ENCODE results near the gene KIZ. TPM values are rescaled to one million over a fixed set of nuclear protein-coding genes. Genes with fewer than 3 reads are reported as not detected.

KIZ gene
- total RNA-seq, 1 donor from 2014 or later, result 6.8 TPM

DNA sequence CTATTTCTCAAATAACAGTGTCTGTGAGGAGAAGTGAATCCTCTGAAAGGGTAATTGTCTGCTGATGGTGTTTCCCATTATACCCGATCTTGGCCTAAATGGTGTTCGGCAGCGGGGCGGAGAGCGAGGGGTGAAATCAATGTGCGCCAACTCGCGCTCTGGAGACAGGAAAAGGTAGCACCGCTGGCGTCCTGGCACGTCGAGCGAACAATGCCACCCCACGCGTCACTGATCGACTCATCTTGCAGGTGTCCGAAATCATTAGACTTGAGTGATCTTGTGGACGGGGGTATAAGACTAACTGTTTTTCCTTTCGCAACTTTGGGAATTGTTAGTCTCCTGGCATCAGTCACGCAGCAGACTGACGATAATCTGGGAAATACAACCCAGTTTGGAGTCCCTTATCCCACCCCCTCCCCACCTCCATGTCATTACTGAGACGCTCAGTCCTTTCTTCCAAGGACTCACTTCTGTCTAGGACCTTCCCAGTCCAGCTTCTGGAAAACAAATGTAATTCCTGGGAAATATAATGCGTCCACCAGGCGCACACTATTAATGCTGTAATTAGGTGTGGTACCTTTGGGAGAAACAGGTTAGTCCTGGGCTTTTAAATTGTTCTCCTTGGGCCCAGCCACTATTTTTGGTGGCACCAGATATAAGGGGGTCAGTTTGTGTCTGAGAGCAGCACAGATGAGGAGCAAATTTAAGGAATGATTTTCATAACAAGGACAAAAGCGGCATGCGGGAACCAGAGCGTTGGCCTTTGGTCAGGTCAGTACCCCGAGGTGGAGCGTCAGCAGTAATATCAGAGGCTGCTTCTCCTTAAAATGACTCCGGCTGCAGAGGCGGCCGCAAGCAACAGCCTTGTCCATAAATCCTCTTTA, 22.1 kb upstream of the KIZ start:
- DNase-seq (ENCODE audit: low spot score), result no peak
- ATAC-seq, result no peak

DNA sequence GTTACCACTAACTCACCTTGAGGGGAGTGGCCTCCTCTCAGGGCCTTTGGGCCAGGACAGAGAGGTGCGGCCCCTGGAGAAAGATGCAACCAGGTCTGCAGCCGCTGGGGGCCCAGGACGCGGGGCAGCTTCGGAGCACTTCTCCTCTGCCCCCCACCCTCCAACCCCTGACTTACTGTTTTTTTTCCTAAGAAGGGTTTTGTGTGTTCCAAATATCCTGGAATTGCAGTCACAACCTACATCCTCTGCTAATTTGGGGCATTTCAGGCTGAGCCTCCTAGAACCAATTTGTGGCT, 21.5 kb upstream of the KIZ start:
- no peak for ATAC-seq
- no peak for DNase-seq (ENCODE audit: low spot score)

DNA sequence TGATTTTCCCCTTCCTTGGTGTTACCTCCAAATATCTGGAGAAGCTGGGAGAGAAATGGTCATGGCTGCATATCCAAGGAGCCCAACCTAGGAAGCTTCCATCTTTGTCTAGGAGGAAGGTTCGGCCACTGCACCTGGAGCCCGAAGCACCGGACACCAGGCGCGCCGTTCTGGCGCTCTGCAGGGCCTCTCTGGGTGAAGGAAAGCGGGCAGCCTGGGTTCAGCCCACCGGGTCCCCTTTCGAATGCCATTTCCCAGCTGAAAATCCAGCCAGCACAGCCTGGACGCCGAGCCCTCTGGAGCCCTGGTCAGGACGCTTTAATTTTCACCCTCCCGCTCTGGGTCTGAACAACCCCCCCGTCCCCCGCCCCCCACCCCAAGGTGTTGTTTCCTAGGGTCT, 21.0 kb upstream of the KIZ start:
- no peak for DNase-seq (ENCODE audit: low spot score)
- ATAC-seq, result no peak

DNA sequence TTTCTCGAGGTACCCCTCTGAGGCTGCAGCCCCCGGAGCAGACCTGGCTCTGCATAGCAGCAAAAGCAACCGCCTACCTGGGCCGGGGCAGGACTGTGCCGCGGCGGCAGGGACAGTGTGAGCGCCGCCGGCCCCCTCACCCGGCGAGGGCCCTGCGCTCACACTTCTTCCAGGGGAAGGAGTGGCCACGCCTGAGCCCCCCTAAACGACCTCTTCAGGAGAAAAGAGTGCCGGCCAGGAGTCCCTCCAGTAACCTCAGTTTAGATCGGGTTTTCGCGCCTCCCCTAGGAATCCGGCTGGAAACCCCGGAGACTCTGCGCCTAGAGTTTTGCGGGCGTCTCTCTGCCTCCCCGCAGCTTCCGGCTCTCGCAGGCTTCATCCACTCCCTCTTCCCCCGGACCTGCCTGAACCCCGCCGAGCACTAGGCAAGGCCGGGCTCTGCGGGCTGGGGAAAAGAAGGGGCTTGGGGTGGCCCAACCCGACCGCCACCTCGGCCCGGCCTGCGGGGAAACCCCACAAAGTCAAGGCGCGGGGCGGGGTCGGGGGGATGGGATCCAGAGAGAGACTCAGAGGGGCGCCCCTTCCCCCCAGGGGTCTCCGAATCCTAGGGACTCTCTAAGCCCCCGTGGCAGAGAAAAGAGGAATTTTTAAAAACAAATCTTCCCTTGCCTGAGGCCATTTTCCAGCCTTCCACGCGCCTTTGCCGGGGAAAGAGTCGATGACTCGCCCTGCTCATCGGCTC, 20.3 kb upstream of the KIZ start:
- no peak for ATAC-seq
- DNase-seq (ENCODE audit: low spot score), result no peak

DNA sequence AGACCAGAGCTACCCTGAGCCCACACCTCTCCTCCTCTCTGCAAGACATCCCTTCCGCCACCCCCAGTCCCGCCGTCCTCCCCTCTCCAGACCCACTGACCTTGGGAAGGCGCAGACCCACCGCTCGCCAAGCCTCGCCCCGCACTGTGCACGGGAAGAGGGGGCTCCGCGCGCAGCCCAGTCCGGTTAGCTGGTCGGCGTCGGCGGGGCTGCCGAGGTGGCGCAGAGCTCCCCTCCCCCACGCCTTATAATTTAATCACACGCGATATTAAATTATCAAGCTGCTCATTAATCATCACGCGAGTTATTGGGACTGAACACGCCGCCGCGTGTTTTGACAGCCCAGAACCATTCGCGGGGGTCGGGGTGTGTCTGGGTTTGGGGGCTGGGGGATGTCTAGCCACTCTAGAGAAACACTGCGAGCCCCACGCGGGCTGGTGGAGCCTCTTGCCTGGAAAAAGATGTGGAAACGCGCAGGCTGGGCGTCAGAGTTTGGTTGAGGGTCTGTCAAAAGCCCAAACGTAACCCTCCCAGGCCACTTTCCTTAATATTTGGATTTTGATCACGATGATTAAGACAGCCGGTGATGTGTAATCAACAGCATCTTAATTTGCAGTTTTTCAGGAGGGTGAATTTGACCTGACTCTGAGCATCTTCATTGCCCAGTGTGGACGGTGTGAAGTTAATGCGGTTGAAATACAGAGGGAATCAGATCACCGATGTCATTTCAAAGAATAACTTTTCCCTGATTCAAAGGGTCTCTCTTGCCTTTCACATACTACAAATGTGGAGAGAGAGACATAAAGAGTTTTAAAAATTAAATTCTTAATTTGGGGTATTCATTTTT, 19.5 kb upstream of the KIZ start, which contains the start of gene LINC00237:
LINC00237 (minus strand) TSS at position 188 of the 847 bp plus-strand sequence.
- ATAC-seq, result no peak
- DNase-seq (ENCODE audit: low spot score), result no peak

DNA sequence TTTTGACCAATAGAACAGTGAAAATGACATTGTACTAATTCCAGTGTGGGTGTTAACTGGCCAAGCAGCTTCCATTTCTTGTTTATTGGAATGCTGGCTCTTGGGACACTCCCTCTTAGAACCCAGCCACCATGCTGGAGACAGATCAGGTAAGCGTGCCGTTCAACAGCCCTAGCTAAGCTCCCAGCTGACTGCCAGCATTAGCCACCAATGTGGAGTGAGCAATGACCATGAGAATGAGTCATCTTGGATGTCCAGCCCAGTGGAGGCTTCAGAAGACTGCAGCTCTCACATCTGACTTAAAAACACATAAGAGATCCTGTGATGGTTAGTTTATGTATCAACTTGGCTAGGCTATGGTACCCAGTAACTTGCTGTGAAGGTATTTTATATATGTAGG, 16.7 kb upstream of the KIZ start:
- DNase-seq (ENCODE audit: low spot score), result no peak
- ATAC-seq, result no peak

DNA sequence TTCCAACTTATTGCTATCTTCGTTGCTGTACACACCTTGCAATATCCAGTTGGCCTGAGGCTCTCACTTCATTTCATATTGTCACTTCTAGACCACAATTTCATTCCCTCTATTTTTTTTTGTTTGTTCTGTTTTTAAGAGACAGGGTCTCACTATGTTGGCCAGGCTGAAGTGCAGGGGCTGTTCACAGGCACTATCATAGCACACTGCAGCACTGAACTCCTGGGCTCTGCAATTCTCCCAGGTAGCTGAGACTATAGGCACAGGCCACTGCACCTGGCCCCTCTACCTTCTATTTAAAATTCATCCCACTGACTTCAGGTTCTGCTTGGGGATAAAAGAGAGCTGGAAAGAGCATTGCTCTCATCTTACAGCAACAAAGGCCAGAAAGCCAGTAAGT, 15.1 kb upstream of the KIZ start:
- ATAC-seq (no peak), DNase-seq (ENCODE audit: low spot score) (no peak)

DNA sequence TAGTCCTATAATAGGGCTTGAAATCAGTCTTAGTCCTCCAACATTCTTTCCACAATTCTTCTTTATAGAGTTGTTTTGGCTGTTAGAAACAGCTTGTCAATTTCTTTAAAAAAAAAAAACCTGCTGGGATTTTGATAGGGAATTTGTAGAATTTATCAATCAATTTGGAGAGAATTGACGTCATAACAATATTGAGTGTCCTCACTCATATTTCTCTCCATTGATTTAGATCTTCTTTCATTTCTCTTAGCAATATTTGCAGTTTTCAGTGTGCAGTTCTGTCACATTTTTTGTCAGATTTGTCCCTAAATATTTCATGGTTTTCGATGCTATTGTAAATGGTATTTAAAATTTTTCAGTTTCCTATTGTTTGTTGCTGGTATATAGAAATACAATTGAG, 14.5 kb upstream of the KIZ start:
- no peak for ATAC-seq
- DNase-seq (ENCODE audit: low spot score), result no peak

DNA sequence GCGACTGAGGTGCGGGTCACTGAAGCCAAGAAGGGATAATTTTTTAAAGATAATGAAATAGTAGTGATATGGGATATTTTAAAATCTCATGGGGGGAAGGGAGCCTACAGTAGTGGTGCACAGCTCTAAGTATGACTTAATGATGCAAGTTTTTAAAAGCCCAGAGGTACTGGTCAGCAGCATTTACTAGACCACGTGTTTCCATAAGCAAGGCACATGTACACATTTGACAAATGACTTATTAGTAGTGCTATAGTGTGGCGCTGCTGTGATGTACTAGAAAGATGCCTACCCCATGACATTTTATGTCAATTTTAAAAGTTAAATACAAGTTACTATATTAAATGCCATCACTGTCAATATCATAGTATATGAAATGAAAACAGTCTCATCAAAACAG, 12.2 kb upstream of the KIZ start:
- no peak for DNase-seq (ENCODE audit: low spot score)
- ATAC-seq, result no peak

DNA sequence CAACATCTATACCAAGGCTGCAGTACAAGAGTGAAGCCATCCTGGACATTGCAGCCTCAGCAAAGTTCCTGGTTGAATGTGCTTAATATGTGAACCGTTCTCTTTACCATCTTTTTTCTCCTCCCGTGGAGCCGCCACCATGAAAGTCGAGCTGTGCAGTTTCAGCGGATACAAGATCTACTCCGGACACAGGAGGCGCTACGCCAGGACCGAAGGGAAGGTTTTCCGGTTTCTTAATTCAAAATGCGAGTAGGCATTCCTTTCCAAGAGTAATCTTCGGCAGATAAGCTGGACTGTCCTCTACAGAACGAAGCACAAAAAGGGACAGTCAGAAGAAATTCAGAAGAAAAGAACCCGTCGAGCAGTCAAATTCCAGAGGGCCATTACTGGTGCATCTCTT, 11.3 kb upstream of the KIZ start:
- ATAC-seq, result no peak
- no peak for DNase-seq (ENCODE audit: low spot score)

DNA sequence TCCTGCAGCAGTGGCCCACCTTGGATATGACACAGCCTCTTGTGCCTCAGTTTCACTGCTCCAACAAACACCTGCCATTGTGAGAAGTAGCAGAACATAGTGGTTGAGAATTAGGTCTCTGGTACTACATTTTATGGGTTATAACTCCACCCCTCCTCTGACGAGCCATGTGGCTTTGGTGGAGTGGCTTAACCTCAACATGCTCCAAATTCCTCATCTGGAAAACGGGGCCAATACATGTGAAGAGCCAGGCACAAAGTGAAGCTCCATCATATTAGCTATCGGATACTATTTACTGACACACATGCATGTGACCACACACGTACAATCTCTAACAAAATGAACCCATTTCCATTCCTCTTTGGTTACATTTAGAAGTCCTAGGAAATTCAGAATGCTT, 8.4 kb upstream of the KIZ start:
- DNase-seq (ENCODE audit: low spot score), result no peak
- ATAC-seq, result no peak

DNA sequence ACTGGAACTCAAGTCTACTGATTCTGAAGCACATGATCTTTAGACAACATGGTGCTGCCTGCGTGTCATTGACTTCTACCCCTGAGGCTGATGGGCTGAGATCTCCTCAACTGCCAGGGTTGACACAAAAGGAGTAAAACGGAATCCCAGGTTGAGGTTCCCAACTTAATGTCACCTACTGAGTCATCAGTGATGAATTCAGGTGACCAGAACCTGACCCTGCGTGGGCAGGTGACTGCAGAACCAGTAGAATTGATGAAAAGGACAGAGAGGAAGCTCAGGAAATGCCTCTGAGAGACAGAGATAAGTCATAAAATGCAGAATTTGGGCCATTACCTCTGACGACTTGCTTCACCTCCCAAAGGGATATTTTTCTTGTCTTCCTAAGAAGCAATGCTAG, 7.7 kb upstream of the KIZ start:
- ATAC-seq (no peak), DNase-seq (ENCODE audit: low spot score) (no peak)

DNA sequence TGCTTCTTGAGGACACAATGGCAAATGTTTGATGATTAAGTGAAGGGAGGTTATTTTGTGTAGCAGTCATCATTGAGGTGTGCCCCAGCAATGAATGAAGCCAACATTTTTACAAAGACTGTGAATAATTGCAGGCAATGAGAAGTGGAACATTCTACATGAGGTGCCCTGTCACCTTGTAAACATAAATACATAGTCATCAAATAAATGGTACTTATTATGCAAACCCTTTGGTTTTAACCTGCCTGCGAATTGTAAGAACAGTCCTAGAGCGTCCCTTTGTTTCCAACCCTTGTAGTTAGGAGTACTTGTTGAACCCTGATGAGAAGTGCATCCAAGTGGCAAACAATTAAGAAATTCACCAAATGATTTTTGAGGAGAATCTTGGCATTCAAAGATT, 7.1 kb upstream of the KIZ start:
- no peak for ATAC-seq

DNA sequence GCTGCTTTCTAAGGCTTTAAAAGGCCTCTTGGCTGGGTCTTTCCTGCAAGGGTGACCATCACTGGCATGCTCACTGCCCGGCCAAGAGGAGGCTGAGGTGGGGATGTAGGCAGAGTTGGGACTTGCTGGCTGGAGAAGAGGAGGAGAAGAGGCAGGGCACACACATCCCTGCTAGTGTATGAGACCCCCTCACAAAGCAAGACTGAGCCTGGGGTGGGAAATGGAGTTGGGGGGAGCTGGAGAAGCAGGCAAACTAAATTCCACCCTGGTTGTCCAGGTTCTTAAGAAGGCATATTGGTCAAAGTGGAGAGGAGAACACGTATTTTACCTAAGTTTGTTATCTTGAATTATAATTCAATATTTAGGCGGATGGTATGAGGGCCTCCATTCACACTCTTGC, 1.7 kb upstream of the KIZ start:
- DNase-seq (ENCODE audit: low spot score) (no peak), ATAC-seq (no peak)

More for the DNA sequence above, 7.1 kb upstream of the KIZ start:
- no peak for DNase-seq (ENCODE audit: low spot score)

DNA sequence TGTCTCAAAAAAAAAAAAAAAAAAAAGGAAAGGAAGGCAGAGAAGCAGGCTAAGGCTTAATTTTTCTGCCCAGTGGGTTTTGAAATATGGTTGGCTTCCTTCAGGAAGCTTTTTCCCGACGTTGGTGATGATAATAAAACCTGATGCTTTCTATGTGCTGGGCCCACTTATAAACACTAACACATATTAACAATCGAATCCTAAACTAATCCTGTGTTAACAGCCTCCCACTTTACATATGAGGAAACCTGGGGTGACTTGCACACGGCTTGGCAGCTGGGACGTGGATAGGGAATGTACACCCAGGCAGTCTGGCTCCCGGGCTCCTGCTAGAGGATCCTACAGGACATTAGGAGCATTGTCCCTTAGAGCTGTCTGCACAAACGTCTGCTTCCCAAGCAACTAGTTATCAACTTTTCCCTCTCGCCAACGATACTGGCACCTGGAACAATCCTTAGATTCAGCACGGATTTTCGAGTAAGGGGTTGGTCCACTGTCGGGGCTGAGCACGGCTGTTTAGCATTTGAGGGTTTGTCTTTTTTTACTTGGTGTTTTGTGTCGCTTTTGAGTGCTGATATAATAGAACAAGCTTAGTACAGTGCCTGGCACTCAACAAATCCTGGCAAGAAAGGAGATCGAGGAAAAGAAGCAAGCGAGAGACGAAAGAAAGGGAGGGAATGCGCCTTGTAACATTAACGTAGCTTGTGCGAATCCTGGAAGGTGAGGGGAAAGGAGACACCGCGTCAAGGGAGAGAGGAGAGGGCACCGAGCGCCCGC, 622 bp upstream of the KIZ start:
- ATAC-seq (peak; percentile 70), DNase-seq (ENCODE audit: low spot score) (peak; percentile 61)

DNA sequence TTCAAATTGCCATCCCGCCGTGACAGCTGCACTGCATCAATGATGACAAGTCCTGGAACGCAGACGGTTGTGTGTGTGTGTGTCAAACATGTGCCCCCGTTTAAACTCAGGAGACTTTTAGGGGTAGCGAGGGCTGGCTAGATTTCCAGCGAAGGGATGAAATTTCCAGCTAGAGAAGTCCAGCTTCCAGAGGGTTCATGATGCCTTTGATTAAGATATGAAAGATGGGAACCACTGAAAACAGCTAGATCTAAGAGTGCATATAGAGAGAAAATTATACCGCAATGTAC, 644 bp downstream of the KIZ start:
- ATAC-seq (no peak), DNase-seq (ENCODE audit: low spot score) (no peak)

DNA sequence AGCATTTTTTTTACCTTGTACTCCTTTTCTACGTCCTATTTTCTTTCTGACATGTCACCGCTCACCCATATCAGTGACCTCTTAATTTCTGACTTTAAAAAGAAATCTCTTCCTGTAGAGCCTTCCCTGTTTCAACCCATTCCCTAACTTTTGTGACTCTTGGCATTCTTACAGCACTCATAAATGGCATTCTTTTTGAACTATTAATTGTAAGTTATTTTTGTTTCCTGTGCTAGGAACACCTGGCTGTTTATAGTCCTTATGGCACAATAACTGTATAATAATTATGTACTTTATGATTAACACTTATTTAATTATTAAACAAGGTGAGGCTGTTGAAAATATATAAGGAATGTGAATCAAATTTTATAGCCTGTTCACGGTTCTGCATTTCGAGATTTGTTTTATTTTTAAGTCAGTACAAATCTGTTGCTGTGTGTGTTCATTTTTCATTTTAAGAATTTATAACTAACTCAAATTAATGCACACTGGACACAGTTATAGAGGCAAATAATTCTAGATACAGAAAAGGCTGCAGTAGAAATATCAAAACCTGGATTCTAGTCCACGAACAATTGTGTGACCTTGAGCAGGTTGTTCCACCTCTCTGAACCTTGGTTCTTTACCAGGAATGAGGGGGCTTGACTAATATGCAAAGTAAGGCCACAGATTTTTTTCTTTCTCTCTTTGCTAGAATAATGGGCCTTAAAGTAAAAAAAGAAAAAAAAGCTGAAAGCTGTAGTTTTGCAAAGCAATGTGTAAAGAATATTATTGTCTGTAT, 1.5 kb downstream of the KIZ start:
- DNase-seq (ENCODE audit: low spot score) (no peak), ATAC-seq (no peak)

DNA sequence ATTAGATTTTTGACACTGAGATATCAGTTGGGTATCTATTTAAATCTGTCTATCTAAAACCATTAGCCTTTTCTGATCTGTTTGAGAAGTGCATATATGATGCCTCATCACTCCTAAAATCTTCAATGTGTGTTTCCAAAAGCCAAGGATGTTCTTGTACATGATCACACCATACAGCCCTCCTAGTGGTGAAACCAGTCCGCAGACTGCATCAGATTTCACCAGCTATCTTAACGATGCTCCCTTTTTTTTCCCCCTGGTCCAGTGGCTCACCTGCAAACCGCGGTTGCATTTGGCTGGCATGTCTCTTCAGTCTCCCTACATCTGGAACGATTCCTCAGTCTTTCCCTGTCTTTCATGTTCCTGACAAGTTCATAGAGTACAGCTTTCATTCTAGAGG, 4.0 kb downstream of the KIZ start:
- no peak for DNase-seq (ENCODE audit: low spot score)
- ATAC-seq, result no peak

DNA sequence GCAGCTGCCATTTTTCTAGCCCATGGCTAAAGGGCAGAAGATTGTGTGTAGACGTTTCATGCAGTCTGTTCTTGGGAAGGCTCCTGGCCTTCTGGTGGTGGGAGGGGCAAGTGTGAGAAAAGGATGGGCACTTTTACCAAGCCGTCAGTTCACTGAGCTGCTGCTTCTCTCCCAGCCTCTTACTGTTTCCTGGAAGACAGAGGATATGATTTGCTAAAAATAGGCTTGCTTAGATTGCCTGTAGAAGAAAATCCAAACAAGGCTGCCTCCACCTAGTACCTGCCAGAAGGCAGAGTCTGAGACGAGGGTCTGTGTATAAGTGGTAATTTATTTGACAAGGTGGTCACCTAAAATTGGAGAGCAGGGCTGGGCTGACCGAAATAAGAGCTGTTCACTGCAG, 7.5 kb downstream of the KIZ start:
- DNase-seq (ENCODE audit: low spot score), result no peak

DNA sequence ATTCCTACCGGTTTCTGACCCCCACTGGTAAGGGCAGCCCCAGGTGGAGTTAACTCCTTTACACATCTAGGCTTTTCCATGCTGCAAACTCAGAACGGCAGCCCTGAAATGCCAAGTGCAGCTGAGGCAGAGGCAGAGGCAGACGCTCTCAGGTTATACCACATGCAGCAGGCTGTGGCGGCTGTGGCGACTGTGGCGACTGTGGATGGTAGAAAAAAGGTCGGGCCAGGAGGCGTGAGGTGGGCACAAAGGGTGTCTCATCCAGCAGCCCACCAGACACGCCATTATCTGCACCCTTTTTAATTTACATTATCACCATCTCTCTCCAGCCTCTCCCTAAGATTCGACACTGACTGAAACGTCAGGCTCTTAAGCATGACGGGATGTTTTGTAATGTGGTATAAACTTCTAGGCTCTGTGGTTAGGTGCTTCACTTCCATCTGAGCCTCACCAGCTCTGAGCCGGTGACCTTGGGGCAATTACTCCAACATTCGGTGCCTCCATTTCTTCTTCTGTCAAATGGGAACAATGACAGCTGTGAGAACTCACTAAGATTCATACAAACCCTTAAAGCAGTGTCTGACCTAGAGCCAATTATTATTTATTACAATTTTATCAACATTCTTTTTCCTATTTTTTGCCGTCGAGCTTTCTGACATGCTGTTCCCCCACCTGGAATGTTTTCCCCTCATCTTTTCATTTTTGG, 8.2 kb downstream of the KIZ start:
- DNase-seq (ENCODE audit: low spot score), result no peak
- no peak for ATAC-seq

More for the DNA sequence above, 7.5 kb downstream of the KIZ start:
- no peak for ATAC-seq

Data from left lobe of liver (tissue), 2 donors.